ENCODE results near the gene SKOR2. TPM values are rescaled to one million over a fixed set of nuclear protein-coding genes. Genes with fewer than 3 reads are reported as not detected.

Gene SKOR2
- total and polyA plus RNA-seq, 2 donors (not counting 1 experiment from before 2014, with no cell fraction given), result not detected

- Histone ChIP-seq H3K79me2 (ENCODE audit: control insufficient read depth, insufficient read depth, low read length) (no peaks in the 10 kb centered on the region), H3K27me3 (replicated peaks in 1 of 4; ENCODE audit: control extremely low read depth in 1 of 4, control insufficient read depth in 3 of 4, insufficient read depth in 4 of 4, low read length in 3 of 4) (peaks cover 0 to 70% (median 58%) of the 10 kb centered on the region in 4 experiments), H3K4me2 (replicated peaks; ENCODE audit: low read depth, low read length, poor library complexity, severe bottlenecking) (no peak overlapping the region), H3K4me1 (ENCODE audit: control insufficient read depth in 2 of 2, insufficient read depth in 2 of 2, low read length in 2 of 2) (peaks cover 0 to 4% of the 10 kb centered on the region in 2 donors), H3K9me3 (ENCODE audit: control extremely low read depth in 1 of 3, control insufficient read depth in 2 of 3, insufficient read depth in 1 of 3, low read length in 2 of 3) (peaks cover 0 to 34% (median 0%) of the 10 kb centered on the region in 3 donors), H3K9ac (ENCODE audit: low read length) (no peak overlapping the region), H3K27ac (ENCODE audit: low read length in 2 of 2) (no peak overlapping the region), H3K4me3 (ENCODE audit: control extremely low read depth in 1 of 5, extremely low read depth in 1 of 5, insufficient read depth in 1 of 5, low read depth in 2 of 5, low read length in 4 of 5) (no peak overlapping the region), H2AFZ (ENCODE audit: insufficient read depth, low read depth, low read length, poor library complexity, severe bottlenecking) (no peak overlapping the region), H3K36me3 (replicated peaks in 1 of 2; ENCODE audit: control extremely low read depth in 1 of 2, control insufficient read depth in 1 of 2, extremely low read depth in 1 of 2, insufficient read depth in 2 of 2, low read length in 1 of 2) (no peaks in the 10 kb centered on the region), H4K20me1 (ENCODE audit: control insufficient read depth, insufficient read depth, low read length, poor library complexity, severe bottlenecking) (no peaks in the 10 kb centered on the region)
- Mint-ChIP-seq H3K27ac (no peak overlapping the region), H3K4me3 (no peak overlapping the region), H3K9me3 (ENCODE audit: insufficient read depth) (no peaks in the 10 kb centered on the region), H3K4me1 (peaks cover 3% of the 10 kb centered on the region), H3K27me3 (peaks cover 87% of the 10 kb centered on the region)
- POLR2A ChIA-PET, result no interaction called here
- 21% methylated on average over 5 of the region's 11 CpGs for WGBS (ENCODE audit: insufficient coverage)
- DNase-seq, result no peak
- intact Hi-C loops (cut with micrococcal nuclease), result no loop called here
- TF ChIP-seq CTCF (IDR thresholded peaks at IDR 0.05), result no peak
- no peak for TF ChIP-seq EZH2 (IDR thresholded peaks at IDR 0.05; ENCODE audit: borderline replicate concordance, insufficient read depth, low read depth, low read length, poor library complexity, severe bottlenecking)
- CTCF ChIA-PET, result no interaction called here
- ATAC-seq (ENCODE audit: low read depth), result no peak
These were observed 1.7 kb upstream of the SKOR2 start for GRCh38 chr18:47253101-47253654.

- ChIA-PET CTCF (no interaction called here), POLR2A (interaction anchor here (0.7 kb wide), 1 partner anchor 344 kb away, joined by 3 read pairs; no protein-coding TSS in a partner anchor)
- Histone ChIP-seq H3K27me3 (replicated peaks in 1 of 4; ENCODE audit: control extremely low read depth in 1 of 4, control insufficient read depth in 3 of 4, insufficient read depth in 4 of 4, low read length in 3 of 4) (peaks cover 0 to 75% (median 58%) of the 10 kb centered on the region in 4 experiments), H3K79me2 (ENCODE audit: control insufficient read depth, insufficient read depth, low read length) (no peaks in the 10 kb centered on the region), H2AFZ (ENCODE audit: insufficient read depth, low read depth, low read length, poor library complexity, severe bottlenecking) (no peak overlapping the region), H3K36me3 (replicated peaks in 1 of 2; ENCODE audit: control extremely low read depth in 1 of 2, control insufficient read depth in 1 of 2, extremely low read depth in 1 of 2, insufficient read depth in 2 of 2, low read length in 1 of 2) (no peaks in the 10 kb centered on the region), H3K9me3 (ENCODE audit: control extremely low read depth in 1 of 3, control insufficient read depth in 2 of 3, insufficient read depth in 1 of 3, low read length in 2 of 3) (peaks cover 0 to 34% (median 0%) of the 10 kb centered on the region in 3 donors), H3K9ac (ENCODE audit: low read length) (no peak overlapping the region), H4K20me1 (ENCODE audit: control insufficient read depth, insufficient read depth, low read length, poor library complexity, severe bottlenecking) (no peaks in the 10 kb centered on the region), H3K27ac (ENCODE audit: low read length in 2 of 2) (no peak overlapping the region), H3K4me1 (ENCODE audit: control insufficient read depth in 2 of 2, insufficient read depth in 2 of 2, low read length in 2 of 2) (peaks cover 0 to 7% of the 10 kb centered on the region in 2 donors), H3K4me3 (ENCODE audit: control extremely low read depth in 1 of 5, extremely low read depth in 1 of 5, insufficient read depth in 1 of 5, low read depth in 2 of 5, low read length in 4 of 5) (no peak overlapping the region), H3K4me2 (replicated peaks; ENCODE audit: low read depth, low read length, poor library complexity, severe bottlenecking) (no peak overlapping the region)
- WGBS (ENCODE audit: insufficient coverage), result 14% methylated on average over 21 of the region's 26 CpGs
- Mint-ChIP-seq H3K4me1 (peaks cover 7% of the 10 kb centered on the region), H3K4me3 (no peak overlapping the region), H3K9me3 (ENCODE audit: insufficient read depth) (no peaks in the 10 kb centered on the region), H3K27ac (no peak overlapping the region), H3K27me3 (peaks cover 73% of the 10 kb centered on the region)
- DNase-seq (no peak), ATAC-seq (ENCODE audit: low read depth) (no peak)
- intact Hi-C loops (cut with micrococcal nuclease), result no loop called here
- no peak for TF ChIP-seq EZH2 (IDR thresholded peaks at IDR 0.05; ENCODE audit: borderline replicate concordance, insufficient read depth, low read depth, low read length, poor library complexity, severe bottlenecking)
- no peak for TF ChIP-seq CTCF (IDR thresholded peaks at IDR 0.05)
These were observed 941 bp downstream of the SKOR2 start for GRCh38 chr18:47250391-47251046.
